Measurements from ENCODE around the gene CCDC40. TPM values are rescaled to one million over a fixed set of nuclear protein-coding genes. Genes with fewer than 3 reads are reported as not detected.

Gene CCDC40
- total and polyA plus RNA-seq, 10 of the 15 experiments (the other 5 are each of a cell fraction or from before 2014, with no cell fraction given) = 0.06 to 0.10 TPM; not detected in 8

DNA sequence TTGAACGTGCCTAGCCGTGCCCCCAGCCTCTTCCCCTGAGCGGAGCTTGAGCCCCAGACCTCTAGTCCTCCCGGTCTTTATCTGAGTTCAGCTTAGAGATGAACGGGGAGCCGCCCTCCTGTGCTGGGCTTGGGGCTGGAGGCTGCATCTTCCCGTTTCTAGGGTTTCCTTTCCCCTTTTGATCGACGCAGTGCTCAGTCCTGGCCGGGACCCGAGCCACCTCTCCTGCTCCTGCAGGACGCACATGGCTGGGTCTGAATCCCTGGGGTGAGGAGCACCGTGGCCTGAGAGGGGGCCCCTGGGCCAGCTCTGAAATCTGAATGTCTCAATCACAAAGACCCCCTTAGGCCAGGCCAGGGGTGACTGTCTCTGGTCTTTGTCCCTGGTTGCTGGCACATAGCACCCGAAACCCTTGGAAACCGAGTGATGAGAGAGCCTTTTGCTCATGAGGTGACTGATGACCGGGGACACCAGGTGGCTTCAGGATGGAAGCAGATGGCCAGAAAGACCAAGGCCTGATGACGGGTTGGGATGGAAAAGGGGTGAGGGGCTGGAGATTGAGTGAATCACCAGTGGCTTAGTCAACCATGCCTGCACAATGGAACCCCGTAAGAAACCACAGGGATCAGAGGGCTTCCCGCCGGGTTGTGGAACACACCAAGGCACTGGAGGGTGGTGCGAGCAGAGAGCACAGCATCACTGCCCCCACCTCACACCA, 65.7 kb downstream of the CCDC40 start:
- ATAC-seq (peak; percentile 34), DNase-seq (ENCODE audit: low read depth, low spot score) (no peak), FAIRE-seq (no peak)
- in situ Hi-C loops (cut with MboI) (no loop called here), intact Hi-C loops (cut with micrococcal nuclease; ENCODE audit: unreplicated experiment) (no loop called here)
- H2AFZ ChIP-seq (ENCODE audit: control insufficient read depth, low read depth, low read length) = peak overlapping the region; percentile 64
- no peaks in the 10 kb centered on the region for H3K9me3 ChIP-seq (replicated peaks; ENCODE audit: control insufficient read depth, insufficient read depth, low read length)
- 37% methylated on average over 21 of the region's 21 CpGs for WGBS (ENCODE audit: insufficient coverage, insufficient replicate concordance, low lambda C conversion rate, missing lambda C conversion rate)
- TF ChIP-seq, protein P1, sequence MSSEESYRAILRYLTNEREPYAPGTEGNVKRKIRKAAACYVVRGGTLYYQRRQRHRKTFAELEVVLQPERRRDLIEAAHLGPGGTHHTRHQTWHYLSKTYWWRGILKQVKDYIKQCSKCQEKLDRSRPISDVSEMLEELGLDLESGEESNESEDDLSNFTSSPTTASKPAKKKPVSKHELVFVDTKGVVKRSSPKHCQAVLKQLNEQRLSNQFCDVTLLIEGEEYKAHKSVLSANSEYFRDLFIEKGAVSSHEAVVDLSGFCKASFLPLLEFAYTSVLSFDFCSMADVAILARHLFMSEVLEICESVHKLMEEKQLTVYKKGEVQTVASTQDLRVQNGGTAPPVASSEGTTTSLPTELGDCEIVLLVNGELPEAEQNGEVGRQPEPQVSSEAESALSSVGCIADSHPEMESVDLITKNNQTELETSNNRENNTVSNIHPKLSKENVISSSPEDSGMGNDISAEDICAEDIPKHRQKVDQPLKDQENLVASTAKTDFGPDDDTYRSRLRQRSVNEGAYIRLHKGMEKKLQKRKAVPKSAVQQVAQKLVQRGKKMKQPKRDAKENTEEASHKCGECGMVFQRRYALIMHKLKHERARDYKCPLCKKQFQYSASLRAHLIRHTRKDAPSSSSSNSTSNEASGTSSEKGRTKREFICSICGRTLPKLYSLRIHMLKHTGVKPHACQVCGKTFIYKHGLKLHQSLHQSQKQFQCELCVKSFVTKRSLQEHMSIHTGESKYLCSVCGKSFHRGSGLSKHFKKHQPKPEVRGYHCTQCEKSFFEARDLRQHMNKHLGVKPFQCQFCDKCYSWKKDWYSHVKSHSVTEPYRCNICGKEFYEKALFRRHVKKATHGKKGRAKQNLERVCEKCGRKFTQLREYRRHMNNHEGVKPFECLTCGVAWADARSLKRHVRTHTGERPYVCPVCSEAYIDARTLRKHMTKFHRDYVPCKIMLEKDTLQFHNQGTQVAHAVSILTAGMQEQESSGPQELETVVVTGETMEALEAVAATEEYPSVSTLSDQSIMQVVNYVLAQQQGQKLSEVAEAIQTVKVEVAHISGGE (CRISPR knock-in tag; IDR thresholded peaks at IDR 0.05) = no peak
- TF ChIP-seq, protein P2, sequence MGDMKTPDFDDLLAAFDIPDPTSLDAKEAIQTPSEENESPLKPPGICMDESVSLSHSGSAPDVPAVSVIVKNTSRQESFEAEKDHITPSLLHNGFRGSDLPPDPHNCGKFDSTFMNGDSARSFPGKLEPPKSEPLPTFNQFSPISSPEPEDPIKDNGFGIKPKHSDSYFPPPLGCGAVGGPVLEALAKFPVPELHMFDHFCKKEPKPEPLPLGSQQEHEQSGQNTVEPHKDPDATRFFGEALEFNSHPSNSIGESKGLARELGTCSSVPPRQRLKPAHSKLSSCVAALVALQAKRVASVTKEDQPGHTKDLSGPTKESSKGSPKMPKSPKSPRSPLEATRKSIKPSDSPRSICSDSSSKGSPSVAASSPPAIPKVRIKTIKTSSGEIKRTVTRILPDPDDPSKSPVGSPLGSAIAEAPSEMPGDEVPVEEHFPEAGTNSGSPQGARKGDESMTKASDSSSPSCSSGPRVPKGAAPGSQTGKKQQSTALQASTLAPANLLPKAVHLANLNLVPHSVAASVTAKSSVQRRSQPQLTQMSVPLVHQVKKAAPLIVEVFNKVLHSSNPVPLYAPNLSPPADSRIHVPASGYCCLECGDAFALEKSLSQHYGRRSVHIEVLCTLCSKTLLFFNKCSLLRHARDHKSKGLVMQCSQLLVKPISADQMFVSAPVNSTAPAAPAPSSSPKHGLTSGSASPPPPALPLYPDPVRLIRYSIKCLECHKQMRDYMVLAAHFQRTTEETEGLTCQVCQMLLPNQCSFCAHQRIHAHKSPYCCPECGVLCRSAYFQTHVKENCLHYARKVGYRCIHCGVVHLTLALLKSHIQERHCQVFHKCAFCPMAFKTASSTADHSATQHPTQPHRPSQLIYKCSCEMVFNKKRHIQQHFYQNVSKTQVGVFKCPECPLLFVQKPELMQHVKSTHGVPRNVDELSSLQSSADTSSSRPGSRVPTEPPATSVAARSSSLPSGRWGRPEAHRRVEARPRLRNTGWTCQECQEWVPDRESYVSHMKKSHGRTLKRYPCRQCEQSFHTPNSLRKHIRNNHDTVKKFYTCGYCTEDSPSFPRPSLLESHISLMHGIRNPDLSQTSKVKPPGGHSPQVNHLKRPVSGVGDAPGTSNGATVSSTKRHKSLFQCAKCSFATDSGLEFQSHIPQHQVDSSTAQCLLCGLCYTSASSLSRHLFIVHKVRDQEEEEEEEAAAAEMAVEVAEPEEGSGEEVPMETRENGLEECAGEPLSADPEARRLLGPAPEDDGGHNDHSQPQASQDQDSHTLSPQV (IDR thresholded peaks at IDR 0.05) = no peak
- 0 out of 2 replicates have a peak, but pooled peaks have one; percentile 6 for TF ChIP-seq NBN (IDR thresholded peaks at IDR 0.05)
- TSS peak; percentile 77 for BruUV-seq (replicated peaks)
- H3K4me3 ChIP-seq = peak overlapping the region; percentile 92
- H3K9ac ChIP-seq (ENCODE audit: control insufficient read depth, insufficient read depth, low read length) = peak overlapping the region; percentile 57
- peaks cover 16% of the 10 kb centered on the region for H3K4me1 ChIP-seq (ENCODE audit: control insufficient read depth, insufficient read depth, low read length)
- H3K36me3 ChIP-seq (ENCODE audit: control insufficient read depth in 2 of 2, insufficient read depth in 2 of 2, low read length in 1 of 2) = no peaks in the 10 kb centered on the region
- no peaks in the 10 kb centered on the region for H3K27me3 ChIP-seq (replicated peaks in 1 of 2; ENCODE audit: control insufficient read depth in 2 of 2, insufficient read depth in 2 of 2, low read length in 1 of 2)
- no peak overlapping the region for H3K27ac ChIP-seq (ENCODE audit: control insufficient read depth, insufficient read depth)
- POLR2A ChIA-PET = interaction anchor here (1.0 to 1.1 kb wide), 3 partner anchors 44 to 164 kb away, joined by 3 to 6 read pairs (median 4); no protein-coding TSS in a partner anchor
- CTCF ChIA-PET = interaction anchor here (0.6 to 1.8 kb wide), 24 partner anchors 8 to 828 kb away, joined by 3 to 21 read pairs (median 3); no protein-coding TSS in a partner anchor
- H3K4me2 ChIP-seq (ENCODE audit: control insufficient read depth, insufficient read depth) = peak overlapping the region; percentile 75
- SMC1A ChIA-PET (ENCODE audit: uncharacterized antibody, unreplicated experiment) = interaction anchor here (1.5 kb wide), 1 partner anchor 44 kb away, joined by 7 read pairs; no protein-coding TSS in a partner anchor
- RAD21 ChIA-PET (ENCODE audit: unreplicated experiment) = interaction anchor here (0.8 to 1.8 kb wide), 7 partner anchors 42 to 260 kb away, joined by 3 to 9 read pairs (median 4); no protein-coding TSS in a partner anchor
- no peaks in the 10 kb centered on the region; the same call in 1 of the 2 replicates for H3K79me2 ChIP-seq (ENCODE audit: control insufficient read depth, insufficient read depth, low read length)
- H4K20me1 ChIP-seq (ENCODE audit: control insufficient read depth, insufficient read depth) = no peaks in the 10 kb centered on the region
